Neural cell (in vitro differentiated cells): ENCODE measurements around the gene SPATA6L.

ENCODE experiments used
- CTCF ChIP-seq: fragments of 450-650 bp; IDR thresholded peaks from 2 replicates; pipeline ENCODE4 v1.5.1; 2014; ENCODE audit warnings: antibody characterized with exemption, mild to moderate bottlenecking, moderate library complexity; ENCODE audit not compliant: poor library complexity, severe bottlenecking
- REST ChIP-seq: IDR thresholded peaks from 2 replicates; pipeline ENCODE4 v1.6.1; 2012; ENCODE audit warnings: borderline replicate concordance

GRCh38 chr9:4576448-4576847 lies 89.8 kb downstream of the SPATA6L start:
- TF ChIP-seq CTCF (no peak), REST (no peak)
